HEK293 (cell line): ENCODE data around the gene NOD2.

Source experiments
- CTCF ChIA-PET: fragments of 350-600 bp; formaldehyde crosslinking; extraction: SDS; loops from one replicate; lab custom pipeline; 2021; ENCODE audit warnings: antibody characterized with exemption; lab: Yijun Ruan, JAX
- POLR2A ChIA-PET: fragments of 300-600 bp; formaldehyde crosslinking; extraction: SDS; loops from one replicate; lab custom pipeline; 2020; ENCODE audit warnings: antibody characterized with exemption, inconsistent platforms; lab: Yijun Ruan, JAX
- H3K27ac ChIP-seq: fragments of 200-500 bp; sonication (Bioruptor generic); 2 replicates; pipeline ENCODE4 v1.5.1; 2014; ENCODE audit warnings: low read depth, low read length, control low read depth, inconsistent platforms; ENCODE audit errors: extremely low read depth
- H3K36me3 ChIP-seq, 2 experiments: fragments of 200-500 bp in 1 of 2; sonication (Bioruptor generic) in 1 of 2; 1 replicate in 1 of 2; 2 replicates in 1 of 2; pipeline ENCODE4 v1.5.1; 2014 to 2017; ENCODE audit warnings: inconsistent platforms in 2 of 2, low read length in 2 of 2; ENCODE audit not compliant: control insufficient read depth in 2 of 2, insufficient read depth in 1 of 2
- H3K4me1 ChIP-seq: fragments of 200-500 bp; sonication (Bioruptor generic); 2 replicates; pipeline ENCODE4 v1.5.1; 2014; ENCODE audit warnings: mild to moderate bottlenecking, low read length, inconsistent platforms; ENCODE audit not compliant: control insufficient read depth, insufficient read depth
- H3K4me3 ChIP-seq: 2 replicates; pipeline ENCODE4 v1.5.1; 2011; ENCODE audit warnings: low read depth, mild to moderate bottlenecking, control low read depth, low read length, moderate library complexity
- H3K9me3 ChIP-seq: fragments of 200-500 bp; sonication (Bioruptor generic); 2 replicates; pipeline ENCODE4 v1.5.1; 2014; ENCODE audit warnings: low read depth, low read length, inconsistent platforms; ENCODE audit not compliant: control insufficient read depth, insufficient read depth
- GLI4 ChIP-seq: fragments of 450-650 bp; formaldehyde crosslinking; IDR thresholded peaks from 2 replicates; pipeline ENCODE4 v1.5.1; 2016; ENCODE audit warnings: missing biosample characterization, missing genetic modification characterization
- HOXD13 ChIP-seq: sonication (generic); formaldehyde crosslinking; IDR thresholded peaks from 2 replicates; pipeline ENCODE4 v1.8.0; 2022; ENCODE audit warnings: missing genetic modification reagents, borderline replicate concordance
- KLF1 ChIP-seq: fragments of 450-650 bp; formaldehyde crosslinking; IDR thresholded peaks from 2 replicates; pipeline ENCODE4 v1.5.1; 2016; ENCODE audit warnings: missing biosample characterization, missing genetic modification characterization
- KLF10 ChIP-seq: fragments of 450-650 bp; IDR thresholded peaks from 2 replicates; pipeline ENCODE4 v1.5.1; 2018; ENCODE audit warnings: missing biosample characterization, mild to moderate bottlenecking, missing genetic modification characterization
- KLF9 ChIP-seq: fragments of 450-650 bp; formaldehyde crosslinking; IDR thresholded peaks from 2 replicates; pipeline ENCODE4 v1.5.1; 2016; ENCODE audit warnings: missing biosample characterization, missing genetic modification characterization, low read depth
- OVOL3 ChIP-seq: fragments of 450-650 bp; formaldehyde crosslinking; IDR thresholded peaks from 2 replicates; pipeline ENCODE4 v1.5.1; 2016; ENCODE audit warnings: missing biosample characterization, missing genetic modification characterization
- PRDM1 ChIP-seq: fragments of 450-650 bp; formaldehyde crosslinking; IDR thresholded peaks from 2 replicates; pipeline ENCODE4; 2016; ENCODE audit warnings: missing biosample characterization, missing genetic modification characterization
- SP3 ChIP-seq: fragments of 450-650 bp; formaldehyde crosslinking; IDR thresholded peaks from 2 replicates; pipeline ENCODE4 v1.5.1; 2016; ENCODE audit warnings: missing biosample characterization, missing genetic modification characterization
- YY2 ChIP-seq: fragments of 450-650 bp; formaldehyde crosslinking; IDR thresholded peaks from 2 replicates; pipeline ENCODE4 v1.5.1; 2016; ENCODE audit warnings: missing biosample characterization, missing genetic modification characterization
- ZBTB21 ChIP-seq: fragments of 450-650 bp; formaldehyde crosslinking; IDR thresholded peaks from 2 replicates; pipeline ENCODE4 v1.5.1; 2017; ENCODE audit warnings: missing biosample characterization, missing genetic modification characterization
- ZFP3 ChIP-seq: fragments of 450-650 bp; formaldehyde crosslinking; IDR thresholded peaks from 2 replicates; pipeline ENCODE4 v1.5.1; 2016; ENCODE audit warnings: low read depth, missing biosample characterization, missing genetic modification characterization
- ZFP37 ChIP-seq: fragments of 450-650 bp; formaldehyde crosslinking; IDR thresholded peaks from 2 replicates; pipeline ENCODE4 v1.5.1; 2016; ENCODE audit warnings: missing biosample characterization, missing genetic modification characterization
- ZNF157 ChIP-seq: fragments of 450-650 bp; formaldehyde crosslinking; IDR thresholded peaks from 2 replicates; pipeline ENCODE4 v1.5.1; 2016; ENCODE audit warnings: missing biosample characterization, missing genetic modification characterization
- ZNF169 ChIP-seq: fragments of 450-650 bp; formaldehyde crosslinking; IDR thresholded peaks from 2 replicates; pipeline ENCODE4 v1.5.1; 2016; ENCODE audit warnings: missing biosample characterization, missing genetic modification characterization
- ZNF174 ChIP-seq: fragments of 450-650 bp; formaldehyde crosslinking; IDR thresholded peaks from 2 replicates; pipeline ENCODE4 v1.5.0; 2017; ENCODE audit warnings: missing biosample characterization, mild to moderate bottlenecking, missing genetic modification characterization
- ZNF184 ChIP-seq: fragments of 450-650 bp; IDR thresholded peaks from 2 replicates; pipeline ENCODE4 v1.5.1; 2018; ENCODE audit warnings: missing biosample characterization, mild to moderate bottlenecking, missing genetic modification characterization
- ZNF214 ChIP-seq: fragments of 450-650 bp; formaldehyde crosslinking; IDR thresholded peaks from 2 replicates; pipeline ENCODE4 v1.5.1; 2017; ENCODE audit warnings: missing biosample characterization, mild to moderate bottlenecking, missing genetic modification characterization, borderline replicate concordance
- ZNF23 ChIP-seq: fragments of 450-650 bp; formaldehyde crosslinking; IDR thresholded peaks from 2 replicates; pipeline ENCODE4 v1.5.1; 2016; ENCODE audit warnings: missing biosample characterization, missing genetic modification characterization, borderline replicate concordance
- ZNF239 ChIP-seq: fragments of 450-650 bp; formaldehyde crosslinking; IDR thresholded peaks from 2 replicates; pipeline ENCODE4 v1.5.1; 2016; ENCODE audit warnings: missing biosample characterization, missing genetic modification characterization
- ZNF266 ChIP-seq: fragments of 450-650 bp; formaldehyde crosslinking; IDR thresholded peaks from 2 replicates; pipeline ENCODE4 v1.5.1; 2016; ENCODE audit warnings: missing biosample characterization, missing genetic modification characterization, low read depth
- ZNF274 ChIP-seq, 2 experiments: fragments of 200-500 bp in 1 of 2; fragments of 450-650 bp in 1 of 2; sonication (Bioruptor generic) in 1 of 2; formaldehyde crosslinking in 1 of 2; IDR thresholded peaks; 2 replicates each; pipeline versions ENCODE4 v1.5.1 to v1.6.1; 2014 to 2016; ENCODE audit warnings: borderline replicate concordance in 1 of 2, inconsistent platforms in 1 of 2, low read length in 1 of 2, missing biosample characterization in 1 of 2, missing genetic modification characterization in 1 of 2
- ZNF341 ChIP-seq: fragments of 450-650 bp; formaldehyde crosslinking; IDR thresholded peaks from 2 replicates; pipeline ENCODE4; 2016; ENCODE audit warnings: low read depth, missing biosample characterization, missing genetic modification characterization
- ZNF423 ChIP-seq: fragments of 450-650 bp; formaldehyde crosslinking; IDR thresholded peaks from 2 replicates; pipeline ENCODE4 v1.5.1; 2016; ENCODE audit warnings: missing biosample characterization, missing genetic modification characterization
- ZNF433 ChIP-seq: fragments of 450-650 bp; formaldehyde crosslinking; IDR thresholded peaks from 2 replicates; pipeline ENCODE4 v1.5.1; 2016; ENCODE audit warnings: missing biosample characterization, missing genetic modification characterization, low read depth
- ZNF521 ChIP-seq: fragments of 450-650 bp; formaldehyde crosslinking; IDR thresholded peaks from 2 replicates; pipeline ENCODE4 v1.5.1; 2017; ENCODE audit warnings: missing biosample characterization, mild to moderate bottlenecking, missing genetic modification characterization
- ZNF654 ChIP-seq: fragments of 450-650 bp; formaldehyde crosslinking; IDR thresholded peaks from 2 replicates; pipeline ENCODE4 v1.5.1; 2016; ENCODE audit warnings: low read depth, missing biosample characterization, missing genetic modification characterization
- ZNF701 ChIP-seq: fragments of 450-650 bp; formaldehyde crosslinking; IDR thresholded peaks from 2 replicates; pipeline ENCODE4 v1.5.1; 2016; ENCODE audit warnings: missing biosample characterization, missing genetic modification characterization
- ZNF707 ChIP-seq: fragments of 450-650 bp; formaldehyde crosslinking; IDR thresholded peaks from 2 replicates; pipeline ENCODE4 v1.5.1; 2016; ENCODE audit warnings: missing biosample characterization, missing genetic modification characterization
- ZNF776 ChIP-seq: fragments of 450-650 bp; formaldehyde crosslinking; IDR thresholded peaks from 2 replicates; pipeline ENCODE4 v1.5.0; 2017; ENCODE audit warnings: missing biosample characterization, missing genetic modification characterization, borderline replicate concordance
- ZNF785 ChIP-seq: fragments of 450-650 bp; formaldehyde crosslinking; IDR thresholded peaks from 2 replicates; pipeline ENCODE4 v1.5.1; 2016; ENCODE audit warnings: missing biosample characterization, missing genetic modification characterization
- ZNF791 ChIP-seq: fragments of 450-650 bp; formaldehyde crosslinking; IDR thresholded peaks from 2 replicates; pipeline ENCODE4 v1.5.1; 2016; ENCODE audit warnings: missing biosample characterization, missing genetic modification characterization
- TF ChIP-seq, protein P1 (sequence below): fragments of 450-650 bp; formaldehyde crosslinking; IDR thresholded peaks from 2 replicates; pipeline ENCODE4 v1.5.1; 2016; ENCODE audit warnings: missing biosample characterization, missing genetic modification characterization
- TF ChIP-seq, protein P2 (sequence below): fragments of 450-650 bp; formaldehyde crosslinking; IDR thresholded peaks from 2 replicates; pipeline ENCODE4 v1.5.1; 2016; ENCODE audit warnings: missing biosample characterization, missing genetic modification characterization
- TF ChIP-seq, protein P3 (sequence below): fragments of 450-650 bp; formaldehyde crosslinking; IDR thresholded peaks from 2 replicates; pipeline ENCODE4 v1.5.1; 2017; ENCODE audit warnings: missing biosample characterization, missing genetic modification characterization

NOD2 gene

DNA sequence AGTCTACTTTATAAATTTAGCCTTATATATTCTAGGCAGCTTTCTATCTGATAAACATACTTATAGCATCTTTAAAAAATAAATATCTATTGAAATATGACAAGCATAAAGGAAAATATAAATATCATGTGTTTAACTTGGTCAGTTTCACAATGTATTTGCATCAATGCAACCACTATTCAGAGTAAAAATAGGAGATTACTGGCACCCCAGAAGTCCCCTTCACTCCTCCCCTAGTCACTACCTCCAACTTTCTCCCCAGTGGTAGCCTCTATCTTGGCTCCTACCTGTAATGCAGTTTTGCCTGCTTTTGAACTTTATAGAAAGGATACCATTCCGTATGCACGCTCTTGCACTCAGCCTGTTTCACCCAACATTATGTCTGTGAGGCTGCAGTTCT, 3.2 kb upstream of the NOD2 start:
- POLR2A ChIA-PET, result no interaction called here
- H3K27ac ChIP-seq, result no peak overlapping the region
- CTCF ChIA-PET, result interaction anchor here (0.7 to 2.0 kb wide), 2 partner anchors 18 to 319 kb away, joined by 3 to 7 read pairs; no protein-coding TSS in a partner anchor

DNA sequence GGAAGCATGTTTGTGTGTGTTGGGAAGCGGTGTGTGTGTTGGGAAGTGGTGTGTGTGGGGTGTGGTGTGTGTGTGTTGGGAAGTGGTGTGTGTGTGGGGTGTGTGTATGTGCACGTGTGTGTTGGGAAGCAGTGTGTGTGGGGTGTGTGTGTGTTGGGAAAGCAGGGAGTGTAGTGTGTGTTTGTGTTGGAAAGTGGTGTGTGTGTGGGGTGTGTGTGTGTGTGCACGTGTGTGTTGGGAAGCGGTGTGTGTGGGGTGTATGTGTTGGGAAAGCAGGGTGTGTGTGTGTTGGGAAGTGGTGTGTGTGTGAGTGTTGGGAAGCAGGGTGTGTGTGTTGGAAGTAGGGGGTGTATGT, 785 bp upstream of the NOD2 start:
- POLR2A ChIA-PET, result no interaction called here
- H3K9me3 ChIP-seq, result no peaks in the 10 kb centered on the region
- no peak overlapping the region for H3K4me3 ChIP-seq
- no peak overlapping the region for H3K27ac ChIP-seq
- TF ChIP-seq ZNF776 (tag by site-specific recombination), result 0 out of 2 replicates have a peak, but pooled peaks have one; percentile 32
- TF ChIP-seq KLF1 (tag by site-specific recombination), result 0 out of 2 replicates have a peak, but pooled peaks have one; percentile 6
- 0 out of 2 replicates have a peak, but pooled peaks have one; percentile 21 for TF ChIP-seq YY2
- no peak for TF ChIP-seq SP3
- TF ChIP-seq ZNF23 (tag by site-specific recombination), result 0 out of 2 replicates have a peak, but pooled peaks have one; percentile 16
- TF ChIP-seq, protein P1, sequence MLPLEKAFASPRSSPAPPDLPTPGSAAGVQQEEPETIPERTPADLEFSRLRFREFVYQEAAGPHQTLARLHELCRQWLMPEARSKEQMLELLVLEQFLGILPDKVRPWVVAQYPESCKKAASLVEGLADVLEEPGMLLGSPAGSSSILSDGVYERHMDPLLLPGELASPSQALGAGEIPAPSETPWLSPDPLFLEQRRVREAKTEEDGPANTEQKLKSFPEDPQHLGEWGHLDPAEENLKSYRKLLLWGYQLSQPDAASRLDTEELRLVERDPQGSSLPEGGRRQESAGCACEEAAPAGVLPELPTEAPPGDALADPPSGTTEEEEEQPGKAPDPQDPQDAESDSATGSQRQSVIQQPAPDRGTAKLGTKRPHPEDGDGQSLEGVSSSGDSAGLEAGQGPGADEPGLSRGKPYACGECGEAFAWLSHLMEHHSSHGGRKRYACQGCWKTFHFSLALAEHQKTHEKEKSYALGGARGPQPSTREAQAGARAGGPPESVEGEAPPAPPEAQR (tag by site-specific recombination), result 0 out of 2 replicates have a peak, but pooled peaks have one; percentile 22
- no peak for TF ChIP-seq ZNF274 (IDR thresholded peaks at IDR 0.05; ENCODE audit: low read length)
- TF ChIP-seq ZNF274 (tag by site-specific recombination; IDR thresholded peaks at IDR 0.05; ENCODE audit: borderline replicate concordance), result peak; percentile 65; the same call in 1 of the 2 replicates
- 0 out of 2 replicates have a peak, but pooled peaks have one; percentile 6 for TF ChIP-seq ZNF707 (tag by site-specific recombination)
- peak; percentile 74 for TF ChIP-seq ZNF791
- no peak for TF ChIP-seq ZFP3 (tag by site-specific recombination)
- no peak for TF ChIP-seq ZNF433 (tag by site-specific recombination)
- TF ChIP-seq ZNF169 (tag by site-specific recombination), result no peak
- TF ChIP-seq KLF9 (tag by site-specific recombination), result 0 out of 2 replicates have a peak, but pooled peaks have one; percentile 7
- TF ChIP-seq OVOL3 (tag by site-specific recombination), result no peak
- TF ChIP-seq ZNF157, result 0 out of 2 replicates have a peak, but pooled peaks have one; percentile 26
- TF ChIP-seq ZNF266 (tag by site-specific recombination), result peak; percentile 30; the same call in 1 of the 2 replicates
- TF ChIP-seq, protein P2, sequence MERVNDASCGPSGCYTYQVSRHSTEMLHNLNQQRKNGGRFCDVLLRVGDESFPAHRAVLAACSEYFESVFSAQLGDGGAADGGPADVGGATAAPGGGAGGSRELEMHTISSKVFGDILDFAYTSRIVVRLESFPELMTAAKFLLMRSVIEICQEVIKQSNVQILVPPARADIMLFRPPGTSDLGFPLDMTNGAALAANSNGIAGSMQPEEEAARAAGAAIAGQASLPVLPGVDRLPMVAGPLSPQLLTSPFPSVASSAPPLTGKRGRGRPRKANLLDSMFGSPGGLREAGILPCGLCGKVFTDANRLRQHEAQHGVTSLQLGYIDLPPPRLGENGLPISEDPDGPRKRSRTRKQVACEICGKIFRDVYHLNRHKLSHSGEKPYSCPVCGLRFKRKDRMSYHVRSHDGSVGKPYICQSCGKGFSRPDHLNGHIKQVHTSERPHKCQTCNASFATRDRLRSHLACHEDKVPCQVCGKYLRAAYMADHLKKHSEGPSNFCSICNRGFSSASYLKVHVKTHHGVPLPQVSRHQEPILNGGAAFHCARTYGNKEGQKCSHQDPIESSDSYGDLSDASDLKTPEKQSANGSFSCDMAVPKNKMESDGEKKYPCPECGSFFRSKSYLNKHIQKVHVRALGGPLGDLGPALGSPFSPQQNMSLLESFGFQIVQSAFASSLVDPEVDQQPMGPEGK (tag by site-specific recombination), result no peak
- TF ChIP-seq PRDM1 (tag by site-specific recombination), result no peak
- H3K36me3 ChIP-seq, result no peaks in the 10 kb centered on the region
- CTCF ChIA-PET, result no interaction called here
- no peaks in the 10 kb centered on the region for H3K4me1 ChIP-seq

More for the DNA sequence above, 3.2 kb upstream of the NOD2 start:
- no peak overlapping the region for H3K4me3 ChIP-seq
- H3K36me3 ChIP-seq, result no peaks in the 10 kb centered on the region
- no peaks in the 10 kb centered on the region for H3K9me3 ChIP-seq
- H3K4me1 ChIP-seq, result no peaks in the 10 kb centered on the region
- TF ChIP-seq HOXD13 (CRISPR knock-in tag) (no peak), ZNF785 (tag by site-specific recombination) (no peak), ZNF654 (tag by site-specific recombination) (no peak), ZNF521 (tag by site-specific recombination) (no peak), ZNF701 (no peak), ZNF423 (tag by site-specific recombination) (no peak), ZNF174 (tag by site-specific recombination) (no peak), ZNF184 (no peak), ZFP3 (tag by site-specific recombination) (no peak), ZFP37 (tag by site-specific recombination) (no peak), ZNF341 (no peak), ZNF239 (tag by site-specific recombination) (no peak), PRDM1 (tag by site-specific recombination) (no peak), ZNF214 (tag by site-specific recombination) (no peak), KLF10 (no peak), ZBTB21 (tag by site-specific recombination) (no peak), GLI4 (no peak)
- TF ChIP-seq, protein P3, sequence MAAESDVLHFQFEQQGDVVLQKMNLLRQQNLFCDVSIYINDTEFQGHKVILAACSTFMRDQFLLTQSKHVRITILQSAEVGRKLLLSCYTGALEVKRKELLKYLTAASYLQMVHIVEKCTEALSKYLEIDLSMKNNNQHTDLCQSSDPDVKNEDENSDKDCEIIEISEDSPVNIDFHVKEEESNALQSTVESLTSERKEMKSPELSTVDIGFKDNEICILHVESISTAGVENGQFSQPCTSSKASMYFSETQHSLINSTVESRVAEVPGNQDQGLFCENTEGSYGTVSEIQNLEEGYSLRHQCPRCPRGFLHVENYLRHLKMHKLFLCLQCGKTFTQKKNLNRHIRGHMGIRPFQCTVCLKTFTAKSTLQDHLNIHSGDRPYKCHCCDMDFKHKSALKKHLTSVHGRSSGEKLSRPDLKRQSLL (tag by site-specific recombination), result no peak
